Trophoblast cell (in vitro differentiated cells and primary cell): ENCODE data around the gene CADPS2.
A peak's percentile ranks its signal among the peaks of the same experiment; 100 is the strongest.

Experiments
- DNase-seq, 2 donors: peaks; one replicate each; pipeline ENCODE4 v3.0.0-alpha.2; 2016
- H2AFZ ChIP-seq: 2 replicates; pipeline ENCODE4 v1.6.1; 2013; ENCODE audit warnings: low read length, moderate library complexity, mild to moderate bottlenecking; ENCODE audit not compliant: insufficient read depth, poor library complexity
- H2AK5ac ChIP-seq: 2 replicates; pipeline ENCODE4 v1.6.1; 2013; ENCODE audit warnings: mild to moderate bottlenecking, low read length
- H2BK120ac ChIP-seq: 2 replicates; pipeline ENCODE4 v1.6.1; 2013; ENCODE audit warnings: low read length, mild to moderate bottlenecking, moderate library complexity; ENCODE audit not compliant: insufficient read depth, poor library complexity
- H2BK12ac ChIP-seq: 2 replicates; pipeline ENCODE4 v1.6.1; 2013; ENCODE audit warnings: mild to moderate bottlenecking, low read length, moderate library complexity
- H2BK5ac ChIP-seq: 2 replicates; pipeline ENCODE4 v1.6.1; 2013; ENCODE audit warnings: low read length, low read depth, moderate library complexity, mild to moderate bottlenecking; ENCODE audit not compliant: poor library complexity
- H3K14ac ChIP-seq: 2 replicates; pipeline ENCODE4 v1.6.1; 2013; ENCODE audit warnings: mild to moderate bottlenecking, low read length
- H3K18ac ChIP-seq: 2 replicates; pipeline ENCODE4 v1.6.1; 2013; ENCODE audit warnings: mild to moderate bottlenecking, low read length
- H3K23ac ChIP-seq: 2 replicates; pipeline ENCODE4 v1.6.1; 2013; ENCODE audit warnings: low read length
- H3K27ac ChIP-seq: 2 replicates; pipeline ENCODE4 v1.5.1; 2013; ENCODE audit warnings: low read depth, mild to moderate bottlenecking, inconsistent platforms, low read length, moderate library complexity
- H3K27me3 ChIP-seq: 2 replicates; pipeline ENCODE4 v1.6.1; 2013; ENCODE audit warnings: inconsistent platforms, mild to moderate bottlenecking, low read length, moderate library complexity; ENCODE audit not compliant: insufficient read depth
- H3K36me3 ChIP-seq, 2 experiments: 1 replicate in 1 of 2; 2 replicates in 1 of 2; pipeline ENCODE4 v1.6.1; 2013; ENCODE audit warnings: low read length in 2 of 2, mild to moderate bottlenecking in 2 of 2, moderate library complexity in 1 of 2; ENCODE audit not compliant: insufficient read depth in 2 of 2, control insufficient read depth in 1 of 2
- H3K4ac ChIP-seq: 2 replicates; pipeline ENCODE4 v1.6.1; 2013; ENCODE audit warnings: low read depth, mild to moderate bottlenecking, low read length, moderate library complexity
- H3K4me1 ChIP-seq, 2 experiments: 1 replicate in 1 of 2; 2 replicates in 1 of 2; pipeline ENCODE4 v1.6.1; 2013; ENCODE audit warnings: low read length in 2 of 2, mild to moderate bottlenecking in 2 of 2, moderate library complexity in 1 of 2; ENCODE audit not compliant: insufficient read depth in 2 of 2, control insufficient read depth in 1 of 2
- H3K4me2 ChIP-seq: 2 replicates; pipeline ENCODE4 v1.6.1; 2013; ENCODE audit warnings: inconsistent platforms, mild to moderate bottlenecking, low read length, moderate library complexity
- H3K4me3 ChIP-seq: 2 replicates; pipeline ENCODE4 v1.5.1; 2013; ENCODE audit warnings: mild to moderate bottlenecking, low read depth, low read length, inconsistent platforms
- H3K79me1 ChIP-seq: one replicate; pipeline ENCODE4 v1.6.1; 2013; ENCODE audit warnings: low read length
- H3K79me2 ChIP-seq: 2 replicates; pipeline ENCODE4 v1.6.1; 2013; ENCODE audit warnings: low read length, mild to moderate bottlenecking; ENCODE audit not compliant: control insufficient read depth, insufficient read depth, poor library complexity
- H3K9ac ChIP-seq: 2 replicates; pipeline ENCODE4 v1.6.1; 2013; ENCODE audit warnings: mild to moderate bottlenecking, low read length
- H3K9me3 ChIP-seq: 2 replicates; pipeline ENCODE4 v1.6.1; 2013; ENCODE audit warnings: low read depth, mild to moderate bottlenecking, control low read depth, inconsistent platforms, low read length; ENCODE audit not compliant: insufficient read depth
- H4K12ac ChIP-seq: 2 replicates; pipeline ENCODE4 v1.6.1; 2013; ENCODE audit warnings: low read depth, mild to moderate bottlenecking, low read length, moderate library complexity
- H4K8ac ChIP-seq: 2 replicates; pipeline ENCODE4 v1.6.1; 2013; ENCODE audit warnings: low read depth, mild to moderate bottlenecking, low read length, moderate library complexity
- H4K91ac ChIP-seq: one replicate; pipeline ENCODE4 v1.6.1; 2013; ENCODE audit warnings: low read depth, mild to moderate bottlenecking, low read length, moderate library complexity
- WGBS: extraction: QIAGEN DNeasy Blood & Tissue Kit; methylation state at CpG from one replicate; pipeline ENCODE4 v1.1.7; 2013; ENCODE audit warnings: missing lambda C conversion rate; ENCODE audit not compliant: insufficient read length, insufficient coverage; ENCODE audit errors: extremely low coverage; 5-methylcytosine and 5-hydroxymethylcytosine counted together

Gene CADPS2

DNA sequence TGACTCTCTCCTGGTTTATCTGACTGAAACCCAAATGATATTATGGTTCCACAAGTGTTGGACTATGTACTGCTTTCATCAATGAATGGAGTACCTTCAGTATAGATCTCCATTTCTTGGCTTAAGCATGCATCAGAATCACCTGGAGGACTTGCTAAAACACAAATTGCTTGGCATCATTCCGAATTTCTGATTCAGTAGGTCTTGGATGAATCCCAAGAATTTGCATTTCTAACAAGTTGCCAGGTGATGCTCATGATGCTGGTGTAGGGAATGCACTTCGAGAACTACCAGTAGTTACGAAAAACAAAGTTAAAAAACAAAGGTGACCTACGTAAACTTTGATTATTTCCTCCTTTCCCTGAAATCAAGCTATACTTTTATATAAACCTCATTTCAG lies 462.7 kb downstream of the CADPS2 start:
- Histone ChIP-seq H3K4me2 (no peak overlapping the region), H3K23ac (no peak overlapping the region), H3K79me1 (no peaks in the 10 kb centered on the region), H3K18ac (no peak overlapping the region), H3K27ac (no peak overlapping the region), H2AFZ (no peak overlapping the region), H4K12ac (no peak overlapping the region), H3K79me2 (no peaks in the 10 kb centered on the region), H2AK5ac (no peak overlapping the region), H3K27me3 (no peaks in the 10 kb centered on the region), H3K9me3 (no peaks in the 10 kb centered on the region), H3K4me3 (no peak overlapping the region), H2BK5ac (no peak overlapping the region), H2BK12ac (no peak overlapping the region), H4K8ac (no peak overlapping the region), H4K91ac (no peak overlapping the region), H3K9ac (no peak overlapping the region), H3K4me1 (no peaks in the 10 kb centered on the region), H2BK120ac (no peak overlapping the region), H3K36me3 (no peaks in the 10 kb centered on the region), H3K14ac (no peak overlapping the region), H3K4ac (no peak overlapping the region)
- peak; percentile 5 to 34 for DNase-seq
- no CpG with 5 or more reads among the region's 4 CpGs for WGBS

DNA sequence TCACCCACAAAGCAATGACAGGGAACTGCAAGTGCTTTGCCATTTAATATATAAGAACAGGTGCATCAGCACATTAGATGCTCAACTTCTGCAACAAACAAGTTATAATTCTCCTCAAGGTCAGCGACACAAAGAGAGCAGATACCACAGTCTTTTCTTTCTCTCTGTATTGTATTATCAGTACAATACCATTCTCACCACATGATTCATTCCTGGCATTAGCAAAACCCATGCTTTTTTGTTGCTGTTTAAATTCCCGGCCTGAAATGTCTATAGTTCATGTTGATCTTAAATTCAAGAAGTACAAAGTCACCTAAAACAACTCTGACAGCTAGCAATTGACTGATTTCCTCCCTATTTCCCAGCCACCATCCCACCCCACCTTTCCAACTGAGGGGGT lies 469.9 kb downstream of the CADPS2 start:
- Histone ChIP-seq H2BK5ac (no peak overlapping the region), H2BK12ac (no peak overlapping the region), H4K12ac (no peak overlapping the region), H4K8ac (no peak overlapping the region), H3K4ac (no peak overlapping the region), H2AK5ac (no peak overlapping the region), H3K23ac (no peak overlapping the region), H3K79me2 (no peaks in the 10 kb centered on the region), H3K27ac (no peak overlapping the region), H3K14ac (no peak overlapping the region), H3K36me3 (no peaks in the 10 kb centered on the region), H3K18ac (no peak overlapping the region), H3K4me2 (no peak overlapping the region), H3K27me3 (no peaks in the 10 kb centered on the region), H3K9ac (no peak overlapping the region), H3K4me1 (peaks cover 0 to 3% of the 10 kb centered on the region in 2 experiments), H3K79me1 (no peaks in the 10 kb centered on the region), H3K9me3 (no peaks in the 10 kb centered on the region), H2AFZ (no peak overlapping the region), H4K91ac (no peak overlapping the region), H2BK120ac (no peak overlapping the region), H3K4me3 (no peak overlapping the region)
- no CpG with 5 or more reads among the region's 2 CpGs for WGBS
- no peak for DNase-seq

DNA sequence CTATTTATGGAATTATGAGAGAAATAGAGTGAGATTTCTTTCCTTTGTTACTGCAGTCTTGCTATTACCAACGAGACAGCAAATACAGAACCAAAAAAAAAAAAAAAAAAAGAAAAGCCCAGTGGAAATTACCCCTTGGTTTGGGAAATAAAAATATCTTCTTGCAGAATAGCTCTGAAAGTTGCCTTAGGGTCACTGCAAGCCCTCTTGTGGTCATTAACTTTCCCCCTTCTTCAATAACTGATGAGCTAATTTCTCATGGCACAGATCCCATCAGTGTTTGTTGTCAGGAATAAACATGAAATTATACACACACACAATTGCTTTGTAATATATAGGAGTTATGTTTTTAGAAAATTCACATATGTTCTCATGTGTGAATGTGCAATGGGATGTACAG lies 470.8 kb downstream of the CADPS2 start:
- Histone ChIP-seq H3K23ac (no peak overlapping the region), H2BK12ac (no peak overlapping the region), H3K9ac (no peak overlapping the region), H3K18ac (no peak overlapping the region), H2AK5ac (no peak overlapping the region), H4K8ac (no peak overlapping the region), H3K4me2 (no peak overlapping the region), H3K36me3 (no peaks in the 10 kb centered on the region), H3K14ac (no peak overlapping the region), H4K12ac (no peak overlapping the region), H3K79me2 (no peaks in the 10 kb centered on the region), H2BK5ac (no peak overlapping the region), H3K79me1 (no peaks in the 10 kb centered on the region), H3K4ac (no peak overlapping the region), H2BK120ac (no peak overlapping the region), H3K27me3 (no peaks in the 10 kb centered on the region), H2AFZ (no peak overlapping the region), H3K27ac (no peak overlapping the region), H3K4me3 (no peak overlapping the region), H4K91ac (no peak overlapping the region), H3K4me1 (peaks cover 0 to 3% of the 10 kb centered on the region in 2 experiments), H3K9me3 (no peaks in the 10 kb centered on the region)
- DNase-seq: no peak
- WGBS: no CpG with 5 or more reads among the region's 1 CpG

DNA sequence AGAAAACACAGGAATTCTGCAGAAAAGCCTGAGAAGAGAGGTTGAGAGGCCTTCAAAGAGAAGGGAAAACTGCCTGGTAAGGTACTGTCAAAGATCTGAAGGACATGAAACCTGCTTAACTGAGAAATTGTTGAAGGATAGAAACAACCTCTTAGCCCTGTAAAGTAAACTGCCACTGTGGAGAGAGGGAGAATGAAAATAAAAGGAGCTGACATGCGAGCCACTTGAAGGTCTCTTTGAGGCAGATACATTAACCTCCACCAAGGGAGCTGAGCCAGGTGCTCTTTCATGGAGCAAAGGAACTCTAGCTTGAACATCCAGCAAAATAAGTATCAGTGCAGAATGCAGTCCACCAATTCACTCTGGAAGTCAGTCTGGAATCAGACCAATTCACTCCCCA lies 472.9 kb downstream of the CADPS2 start:
- no peak overlapping the region for H2BK5ac ChIP-seq
- peaks cover 0 to 3% of the 10 kb centered on the region in 2 experiments for H3K4me1 ChIP-seq
- H3K27me3 ChIP-seq: no peaks in the 10 kb centered on the region
- no peaks in the 10 kb centered on the region for H3K79me1 ChIP-seq
- no peak overlapping the region for H3K4me3 ChIP-seq
- no peak overlapping the region for H4K12ac ChIP-seq
- no peak overlapping the region for H3K14ac ChIP-seq
- no peak overlapping the region for H3K4me2 ChIP-seq
- H3K9me3 ChIP-seq: no peaks in the 10 kb centered on the region
- H3K4ac ChIP-seq: no peak overlapping the region
- H4K8ac ChIP-seq: no peak overlapping the region
- H2AK5ac ChIP-seq: no peak overlapping the region
- H2AFZ ChIP-seq: no peak overlapping the region
- no peak overlapping the region for H3K23ac ChIP-seq
- no CpG with 5 or more reads among the region's 1 CpG for WGBS
- no peak for DNase-seq
- no peak overlapping the region for H2BK120ac ChIP-seq
- no peak overlapping the region for H3K18ac ChIP-seq
- H2BK12ac ChIP-seq: no peak overlapping the region
- no peak overlapping the region for H3K9ac ChIP-seq
- no peaks in the 10 kb centered on the region for H3K79me2 ChIP-seq
- no peak overlapping the region for H4K91ac ChIP-seq
- H3K27ac ChIP-seq: no peak overlapping the region
- no peaks in the 10 kb centered on the region for H3K36me3 ChIP-seq
